Spinal cord (tissue), 10 donors: Measurements from ENCODE around the gene SLC27A2. TPM values are rescaled to one million over a fixed set of nuclear protein-coding genes. Genes with fewer than 3 reads are reported as not detected.

Source experiments
- DNase-seq, 6 donors: peaks; one replicate each; pipeline versions ENCODE4 v3.0.0 to v3.0.0-alpha.2; 2013 to 2015; ENCODE audit warnings: low spot score in 6 of 6, low read depth in 4 of 6
- H3K27ac ChIP-seq: one replicate; pipeline ENCODE4 v1.5.1; 2013; ENCODE audit warnings: low read depth, low read length, control low read depth
- H3K27me3 ChIP-seq: one replicate; pipeline ENCODE4 v1.6.1; 2013; ENCODE audit warnings: low read length; ENCODE audit not compliant: control insufficient read depth, insufficient read depth
- H3K36me3 ChIP-seq: one replicate; pipeline ENCODE4 v1.6.1; 2013; ENCODE audit warnings: low read length; ENCODE audit not compliant: control insufficient read depth, insufficient read depth
- H3K4me1 ChIP-seq: one replicate; pipeline ENCODE4 v1.6.1; 2013; ENCODE audit warnings: low read length; ENCODE audit not compliant: control insufficient read depth, insufficient read depth
- H3K4me3 ChIP-seq: one replicate; pipeline ENCODE4 v1.5.1; 2013; ENCODE audit warnings: low read depth, low read length, control low read depth
- H3K9me3 ChIP-seq: one replicate; pipeline ENCODE4 v1.6.1; 2013; ENCODE audit warnings: low read length; ENCODE audit not compliant: control insufficient read depth, insufficient read depth
- WGBS: methylation state at CpG from one replicate; pipeline ENCODE4 v1.1.5; 2013; ENCODE audit warnings: missing lambda C conversion rate; ENCODE audit not compliant: insufficient coverage; 5-methylcytosine and 5-hydroxymethylcytosine counted together
- polyA plus RNA-seq, 2 donors: library from polyadenylated mRNA; unstranded; fragments of 120-200 nt; gene quantifications; one replicate each; pipeline ENCODE4 v1.2.1, GENCODE V29; 2013; ENCODE audit not compliant: insufficient read length in 2 of 2
- total RNA-seq, 2 donors: library from RNA; depleted of rRNA in 1 of 2; stranded (reverse); fragments of 120-200 nt in 1 of 2; fragments of >200 nt in 1 of 2; gene quantifications; one replicate each; pipeline versions ENCODE4 v1.2.3 to v1.2.4, GENCODE V29; 2013 to 2014
- donor health status: healthy.

SLC27A2 gene
- total and polyA plus RNA-seq, 4 donors = 2.7 to 3.8 (median 3.2) TPM

- Histone ChIP-seq H3K4me1 (no peaks in the 10 kb centered on the region), H3K4me3 (no peak overlapping the region), H3K36me3 (peaks cover 4% of the 10 kb centered on the region), H3K9me3 (no peaks in the 10 kb centered on the region), H3K27me3 (no peaks in the 10 kb centered on the region), H3K27ac (no peak overlapping the region)
- 83% methylated on average over 8 of the region's 8 CpGs for WGBS
- no peak for DNase-seq
These were observed 28.6 kb downstream of the SLC27A2 start for GRCh38 chr15:50210462-50211157.

DNA sequence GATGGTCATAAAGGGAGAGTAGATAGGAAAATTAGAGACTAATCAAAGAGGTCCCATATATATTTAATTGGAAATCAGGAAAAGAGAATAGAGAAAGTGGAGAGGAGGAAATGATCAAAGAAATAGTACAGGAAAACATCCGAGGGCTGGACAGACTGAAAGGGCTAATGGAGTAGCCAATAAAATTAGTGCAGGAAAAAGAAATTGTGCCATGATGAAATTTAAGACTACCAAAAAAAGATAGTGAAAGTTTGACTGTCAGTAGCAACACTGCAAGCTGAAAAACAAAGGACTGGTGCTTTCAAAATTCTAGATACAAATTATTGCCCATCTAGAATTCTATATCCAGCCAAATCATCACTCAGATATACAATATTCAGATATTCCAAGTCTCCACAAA lies 36.3 kb downstream of the SLC27A2 start:
- 80% methylated on average over 1 of the region's 1 CpG for WGBS
- Histone ChIP-seq H3K4me1 (no peaks in the 10 kb centered on the region), H3K9me3 (no peaks in the 10 kb centered on the region), H3K27ac (no peak overlapping the region), H3K4me3 (no peak overlapping the region), H3K27me3 (no peaks in the 10 kb centered on the region), H3K36me3 (no peaks in the 10 kb centered on the region)
- no peak for DNase-seq

DNA sequence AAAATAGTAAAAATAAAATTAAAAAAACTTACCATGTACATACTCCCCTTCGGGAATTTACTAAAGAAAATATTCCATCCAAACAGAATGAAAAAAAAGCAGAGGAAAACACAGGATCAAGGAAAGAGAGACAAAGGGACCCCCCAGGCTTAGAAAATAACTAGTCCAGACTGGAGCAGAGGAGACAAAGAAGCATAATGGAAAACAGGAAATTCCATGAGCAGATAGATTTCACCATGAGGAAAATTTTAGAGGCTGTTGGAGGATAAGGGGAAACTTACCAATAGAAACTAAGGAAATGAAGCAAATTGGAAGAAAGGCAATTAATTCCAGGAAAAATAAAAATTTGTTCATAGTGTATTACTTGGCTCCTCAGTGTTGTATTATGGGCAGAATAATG lies 36.7 kb downstream of the SLC27A2 start:
- DNase-seq = no peak
- Histone ChIP-seq H3K4me3 (no peak overlapping the region), H3K9me3 (no peaks in the 10 kb centered on the region), H3K4me1 (no peaks in the 10 kb centered on the region), H3K27ac (no peak overlapping the region), H3K27me3 (no peaks in the 10 kb centered on the region), H3K36me3 (no peaks in the 10 kb centered on the region)
- 100% methylated on average over 1 of the region's 1 CpG for WGBS

- Histone ChIP-seq H3K4me3 (no peak overlapping the region), H3K4me1 (no peaks in the 10 kb centered on the region), H3K27ac (no peak overlapping the region), H3K36me3 (no peaks in the 10 kb centered on the region), H3K27me3 (no peaks in the 10 kb centered on the region), H3K9me3 (no peaks in the 10 kb centered on the region)
- WGBS = 100% methylated on average over 1 of the region's 2 CpGs
- no peak for DNase-seq
These were observed 37.8 kb downstream of the SLC27A2 start for GRCh38 chr15:50219820-50220219.

GRCh38 chr15:50222181-50222580 lies 40.2 kb downstream of the SLC27A2 start:
- Histone ChIP-seq H3K9me3 (no peaks in the 10 kb centered on the region), H3K36me3 (no peaks in the 10 kb centered on the region), H3K27ac (no peak overlapping the region), H3K4me3 (no peak overlapping the region), H3K27me3 (no peaks in the 10 kb centered on the region), H3K4me1 (no peaks in the 10 kb centered on the region)
- 66% methylated on average over 2 of the region's 2 CpGs for WGBS
- DNase-seq = no peak

DNA sequence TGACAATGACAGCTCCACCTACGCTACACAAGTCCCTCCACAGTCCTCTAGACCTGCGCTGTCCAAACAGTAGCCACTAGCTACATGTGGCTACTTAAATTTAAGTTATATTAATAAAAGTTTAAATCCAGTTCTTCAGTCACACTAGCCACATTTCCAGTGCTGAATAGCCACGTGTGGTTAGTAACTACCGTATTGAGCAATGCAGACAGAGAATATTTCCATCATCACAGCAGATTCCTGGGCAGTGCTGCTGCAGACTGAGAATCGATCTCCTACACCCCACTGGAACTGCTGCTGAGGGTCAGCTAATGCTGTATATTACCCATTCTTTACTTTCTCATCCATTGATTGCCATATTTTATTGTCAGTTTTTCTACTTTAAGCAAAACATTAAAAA lies 42.6 kb downstream of the SLC27A2 start:
- Histone ChIP-seq H3K27me3 (no peaks in the 10 kb centered on the region), H3K9me3 (no peaks in the 10 kb centered on the region), H3K4me3 (no peak overlapping the region), H3K27ac (no peak overlapping the region), H3K36me3 (no peaks in the 10 kb centered on the region), H3K4me1 (no peaks in the 10 kb centered on the region)
- no peak for DNase-seq
- 84% methylated on average over 3 of the region's 5 CpGs for WGBS

DNA sequence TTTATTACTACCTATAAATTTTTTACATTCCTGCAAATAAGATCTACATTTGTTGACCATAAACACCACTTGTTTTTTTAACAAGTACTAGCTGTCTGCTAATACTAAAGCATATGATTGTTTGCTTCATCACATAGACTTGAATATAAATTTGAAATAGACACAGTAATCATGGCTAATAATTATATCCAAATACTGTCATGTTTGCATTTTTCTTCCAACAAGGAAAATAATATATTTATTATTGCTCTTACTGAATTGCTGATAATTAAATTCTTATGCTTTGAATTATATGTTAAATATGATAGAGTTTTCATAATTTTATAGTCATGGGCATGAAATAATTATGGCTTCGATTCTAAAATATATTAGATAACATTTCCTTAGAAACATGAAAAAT lies 43.1 kb downstream of the SLC27A2 start:
- DNase-seq = no peak
- Histone ChIP-seq H3K4me3 (no peak overlapping the region), H3K9me3 (no peaks in the 10 kb centered on the region), H3K4me1 (no peaks in the 10 kb centered on the region), H3K27ac (no peak overlapping the region), H3K36me3 (no peaks in the 10 kb centered on the region), H3K27me3 (no peaks in the 10 kb centered on the region)
- WGBS = no CpG with 5 or more reads among the region's 1 CpG

GRCh38 chr15:50225938-50226337 lies 43.9 kb downstream of the SLC27A2 start:
- Histone ChIP-seq H3K27me3 (no peaks in the 10 kb centered on the region), H3K36me3 (no peaks in the 10 kb centered on the region), H3K9me3 (no peaks in the 10 kb centered on the region), H3K4me3 (no peak overlapping the region), H3K4me1 (no peaks in the 10 kb centered on the region), H3K27ac (no peak overlapping the region)
- no CpG with 5 or more reads among the region's 3 CpGs for WGBS
- no peak for DNase-seq

- Histone ChIP-seq H3K9me3 (no peaks in the 10 kb centered on the region), H3K4me1 (no peaks in the 10 kb centered on the region), H3K36me3 (no peaks in the 10 kb centered on the region), H3K27me3 (no peaks in the 10 kb centered on the region), H3K27ac (no peak overlapping the region), H3K4me3 (no peak overlapping the region)
- 94% methylated on average over 5 of the region's 5 CpGs for WGBS
- DNase-seq = no peak
These were observed 45.1 kb downstream of the SLC27A2 start for GRCh38 chr15:50227076-50227475.

DNA sequence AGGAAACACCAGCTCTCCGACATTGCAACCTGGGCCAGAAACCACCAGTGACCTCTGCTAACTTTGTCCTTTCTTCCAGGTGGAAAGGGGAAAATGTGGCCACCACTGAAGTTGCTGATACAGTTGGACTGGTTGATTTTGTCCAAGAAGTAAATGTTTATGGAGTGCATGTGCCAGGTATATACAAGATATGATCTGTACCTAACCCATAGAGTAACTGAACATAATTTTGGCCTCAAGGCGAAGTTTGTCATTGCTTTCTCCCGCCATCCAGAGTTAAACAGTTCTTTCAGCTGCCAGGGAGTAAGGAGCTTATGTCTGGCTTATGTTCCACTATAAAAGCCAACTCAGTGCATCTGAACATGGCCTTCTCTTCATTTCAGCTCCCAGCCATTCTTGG lies 46.9 kb downstream of the SLC27A2 start:
- H3K27me3 ChIP-seq = no peaks in the 10 kb centered on the region
- H3K4me1 ChIP-seq = no peaks in the 10 kb centered on the region
- no peaks in the 10 kb centered on the region for H3K36me3 ChIP-seq
- WGBS = 93% methylated on average over 3 of the region's 3 CpGs
- H3K27ac ChIP-seq = no peak overlapping the region
- H3K4me3 ChIP-seq = no peak overlapping the region
- no peaks in the 10 kb centered on the region for H3K9me3 ChIP-seq
- no peak for DNase-seq
